Measurements from ENCODE around the gene ECE1.
A peak's percentile ranks its signal among the peaks of the same experiment; 100 is the strongest.

The ECE1 gene

DNA sequence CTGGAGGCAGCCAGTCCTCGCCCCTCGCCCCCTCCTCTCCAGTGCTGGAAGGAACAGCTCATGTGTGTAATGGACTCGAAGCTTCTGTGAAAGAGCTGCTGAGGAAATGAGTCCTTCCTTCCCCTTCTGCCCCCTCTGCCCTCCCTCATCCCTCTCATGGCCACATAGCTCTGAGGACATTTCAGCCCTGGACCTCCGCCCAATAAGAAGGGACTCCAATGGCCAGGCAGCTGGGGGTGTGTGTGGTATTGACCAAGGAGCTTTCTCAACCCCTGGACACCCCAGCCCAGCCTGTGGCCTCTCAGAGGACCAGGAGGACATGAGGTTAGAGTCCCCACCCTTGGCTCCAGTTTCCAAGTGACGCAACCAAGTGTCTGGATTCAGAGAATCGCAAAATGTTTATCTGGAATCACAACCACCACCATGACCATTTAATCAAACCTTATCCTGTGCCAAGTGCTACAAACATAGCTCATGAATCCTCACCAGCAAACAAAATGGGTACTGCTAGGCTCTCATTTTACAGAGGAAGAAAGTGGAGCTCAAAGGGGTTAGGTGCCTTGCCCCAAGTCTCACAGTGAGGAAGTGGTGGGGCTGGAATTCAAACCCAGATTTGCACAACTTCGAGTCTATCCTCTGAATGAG lies 47.8 kb upstream of the ECE1 start:
- H3K9ac ChIP-seq (ENCODE audit: low read length), result peak overlapping the region; percentile 48
- peaks cover 88% of the 10 kb centered on the region for H3K79me2 ChIP-seq (ENCODE audit: insufficient read depth, low read length)
- H3K27me3 ChIP-seq (ENCODE audit: low read length), result no peaks in the 10 kb centered on the region
- H3K9me3 ChIP-seq (ENCODE audit: insufficient read depth, low read length), result no peaks in the 10 kb centered on the region
- peak overlapping the region; percentile 57 for H3K4me2 ChIP-seq (ENCODE audit: low read depth, low read length, poor library complexity, severe bottlenecking)
- no peaks in the 10 kb centered on the region for H3K36me3 ChIP-seq (ENCODE audit: low read length)
- H4K20me1 ChIP-seq (ENCODE audit: low read depth, low read length), result no peaks in the 10 kb centered on the region
- H3K9me2 ChIP-seq (replicated peaks; ENCODE audit: insufficient read depth, low read length), result no peaks in the 10 kb centered on the region
- H3K4me3 ChIP-seq (ENCODE audit: insufficient read depth, low read length, poor library complexity, severe bottlenecking), result no peak overlapping the region
- no peak overlapping the region for H2AFZ ChIP-seq (ENCODE audit: low read depth, low read length, severe bottlenecking)
- TF ChIP-seq, protein P1, sequence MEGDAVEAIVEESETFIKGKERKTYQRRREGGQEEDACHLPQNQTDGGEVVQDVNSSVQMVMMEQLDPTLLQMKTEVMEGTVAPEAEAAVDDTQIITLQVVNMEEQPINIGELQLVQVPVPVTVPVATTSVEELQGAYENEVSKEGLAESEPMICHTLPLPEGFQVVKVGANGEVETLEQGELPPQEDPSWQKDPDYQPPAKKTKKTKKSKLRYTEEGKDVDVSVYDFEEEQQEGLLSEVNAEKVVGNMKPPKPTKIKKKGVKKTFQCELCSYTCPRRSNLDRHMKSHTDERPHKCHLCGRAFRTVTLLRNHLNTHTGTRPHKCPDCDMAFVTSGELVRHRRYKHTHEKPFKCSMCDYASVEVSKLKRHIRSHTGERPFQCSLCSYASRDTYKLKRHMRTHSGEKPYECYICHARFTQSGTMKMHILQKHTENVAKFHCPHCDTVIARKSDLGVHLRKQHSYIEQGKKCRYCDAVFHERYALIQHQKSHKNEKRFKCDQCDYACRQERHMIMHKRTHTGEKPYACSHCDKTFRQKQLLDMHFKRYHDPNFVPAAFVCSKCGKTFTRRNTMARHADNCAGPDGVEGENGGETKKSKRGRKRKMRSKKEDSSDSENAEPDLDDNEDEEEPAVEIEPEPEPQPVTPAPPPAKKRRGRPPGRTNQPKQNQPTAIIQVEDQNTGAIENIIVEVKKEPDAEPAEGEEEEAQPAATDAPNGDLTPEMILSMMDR (IDR thresholded peaks at IDR 0.05; ENCODE audit: insufficient read depth, low read length, poor library complexity, severe bottlenecking), result no peak
- TF ChIP-seq EZH2phosphoT487 (conservative IDR thresholded peaks at IDR 0.05; ENCODE audit: low read length), result no peak
- peak overlapping the region; percentile 95 for H3K27ac ChIP-seq (ENCODE audit: low read depth, low read length)
- H3F3A ChIP-seq (ENCODE audit: insufficient read depth), result peaks cover 32% of the 10 kb centered on the region

DNA sequence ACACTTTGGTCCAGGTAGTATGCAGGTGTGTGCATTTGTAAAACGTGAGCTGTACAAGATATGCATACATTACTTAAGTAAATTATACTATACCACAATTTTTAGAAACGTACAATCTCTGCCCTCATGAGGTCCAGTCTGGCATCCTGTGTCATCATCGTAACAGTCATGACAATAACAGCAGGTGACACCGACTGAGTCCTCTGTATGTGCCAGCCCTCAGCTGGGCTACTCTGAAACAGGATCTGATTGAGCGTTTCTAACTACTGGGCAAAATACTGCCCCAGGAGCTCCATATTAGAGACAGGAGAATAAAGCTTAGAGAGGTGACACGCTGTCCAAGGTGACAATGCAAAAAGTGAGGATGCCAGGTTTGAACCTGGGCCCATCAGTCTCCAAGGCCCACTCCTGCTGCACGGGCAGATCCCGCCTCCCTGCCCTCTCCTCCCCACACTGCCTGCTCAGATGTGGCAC lies 47.2 kb upstream of the ECE1 start:
- H3K4me3 ChIP-seq (ENCODE audit: insufficient read depth, low read length, poor library complexity, severe bottlenecking), result peak overlapping the region; percentile 22
- TF ChIP-seq, protein P1 (IDR thresholded peaks at IDR 0.05; ENCODE audit: insufficient read depth, low read length, poor library complexity, severe bottlenecking), result no peak
- TF ChIP-seq EZH2phosphoT487 (conservative IDR thresholded peaks at IDR 0.05; ENCODE audit: low read length), result no peak
- H3K36me3 ChIP-seq (ENCODE audit: low read length), result no peaks in the 10 kb centered on the region
- peak overlapping the region; percentile 95 for H3K27ac ChIP-seq (ENCODE audit: low read depth, low read length)
- H3K9ac ChIP-seq (ENCODE audit: low read length), result peak overlapping the region; percentile 48
- H3K79me2 ChIP-seq (ENCODE audit: insufficient read depth, low read length), result peaks cover 87% of the 10 kb centered on the region
- peaks cover 32% of the 10 kb centered on the region for H3F3A ChIP-seq (ENCODE audit: insufficient read depth)
- H2AFZ ChIP-seq (ENCODE audit: low read depth, low read length, severe bottlenecking), result no peak overlapping the region
- no peaks in the 10 kb centered on the region for H3K9me2 ChIP-seq (replicated peaks; ENCODE audit: insufficient read depth, low read length)
- H4K20me1 ChIP-seq (ENCODE audit: low read depth, low read length), result no peaks in the 10 kb centered on the region
- H3K27me3 ChIP-seq (ENCODE audit: low read length), result no peaks in the 10 kb centered on the region
- H3K4me2 ChIP-seq (ENCODE audit: low read depth, low read length, poor library complexity, severe bottlenecking), result peak overlapping the region; percentile 57
- H3K9me3 ChIP-seq (ENCODE audit: insufficient read depth, low read length), result no peaks in the 10 kb centered on the region

DNA sequence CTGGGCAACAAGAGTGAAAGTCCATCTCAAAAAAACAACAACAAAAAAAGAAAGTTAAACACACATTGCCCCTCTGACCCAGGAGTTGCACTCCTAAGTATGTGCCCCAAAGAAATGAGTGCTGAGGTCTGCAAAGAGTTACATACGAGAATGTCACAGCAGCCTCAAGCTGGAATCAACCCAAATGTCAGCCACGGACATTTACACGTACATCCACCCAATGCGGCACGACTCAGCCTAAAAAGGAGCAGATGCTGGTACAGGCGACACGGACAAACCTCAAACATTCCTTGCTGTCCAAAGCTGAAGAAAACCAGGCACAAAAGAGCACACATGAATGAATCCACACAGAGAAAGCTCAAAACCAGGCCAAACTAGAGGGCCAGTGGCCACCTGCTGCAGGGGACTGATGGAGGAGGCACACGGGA lies 46.8 kb upstream of the ECE1 start:
- no peaks in the 10 kb centered on the region for H3K27me3 ChIP-seq (ENCODE audit: low read length)
- H3K79me2 ChIP-seq (ENCODE audit: insufficient read depth, low read length), result peaks cover 86% of the 10 kb centered on the region
- no peaks in the 10 kb centered on the region for H3K36me3 ChIP-seq (ENCODE audit: low read length)
- H3K9ac ChIP-seq (ENCODE audit: low read length), result peak overlapping the region; percentile 48
- peak overlapping the region; percentile 22 for H3K4me3 ChIP-seq (ENCODE audit: insufficient read depth, low read length, poor library complexity, severe bottlenecking)
- H3F3A ChIP-seq (ENCODE audit: insufficient read depth), result peaks cover 32% of the 10 kb centered on the region
- H4K20me1 ChIP-seq (ENCODE audit: low read depth, low read length), result no peaks in the 10 kb centered on the region
- H3K27ac ChIP-seq (ENCODE audit: low read depth, low read length), result peak overlapping the region; percentile 95
- H3K9me3 ChIP-seq (ENCODE audit: insufficient read depth, low read length), result no peaks in the 10 kb centered on the region
- H2AFZ ChIP-seq (ENCODE audit: low read depth, low read length, severe bottlenecking), result no peak overlapping the region
- peak overlapping the region; percentile 57 for H3K4me2 ChIP-seq (ENCODE audit: low read depth, low read length, poor library complexity, severe bottlenecking)
- no peaks in the 10 kb centered on the region for H3K9me2 ChIP-seq (replicated peaks; ENCODE audit: insufficient read depth, low read length)
- TF ChIP-seq EZH2phosphoT487 (conservative IDR thresholded peaks at IDR 0.05; ENCODE audit: low read length), result no peak
- TF ChIP-seq, protein P1 (IDR thresholded peaks at IDR 0.05; ENCODE audit: insufficient read depth, low read length, poor library complexity, severe bottlenecking), result no peak

Data from SU-DHL-6 (cell line).